Neuronal stem cell (in vitro differentiated cells): ENCODE data around the gene DACT2.

Experiments used
- DNase-seq: peaks from one replicate; pipeline ENCODE4 v3.0.0-alpha.2; 2013; ENCODE audit warnings: low spot score
- H2AFZ ChIP-seq: one replicate; pipeline ENCODE4 v1.6.1; 2013; ENCODE audit warnings: mild to moderate bottlenecking, low read length, inconsistent platforms
- H2AK5ac ChIP-seq: 2 replicates; pipeline ENCODE4 v1.6.1; 2013; ENCODE audit warnings: low read depth, mild to moderate bottlenecking, inconsistent platforms, low read length, moderate library complexity, mixed read lengths
- H2BK120ac ChIP-seq: 2 replicates; pipeline ENCODE4 v1.6.1; 2013; ENCODE audit warnings: low read depth, mild to moderate bottlenecking, inconsistent platforms, low read length, moderate library complexity, mixed read lengths
- H2BK12ac ChIP-seq: one replicate; pipeline ENCODE4 v1.6.1; 2013; ENCODE audit warnings: low read length, inconsistent platforms
- H2BK15ac ChIP-seq: 2 replicates; pipeline ENCODE4 v1.6.1; 2013; ENCODE audit warnings: mild to moderate bottlenecking, low read length, inconsistent platforms, mixed read lengths
- H2BK5ac ChIP-seq: one replicate; pipeline ENCODE4 v1.6.1; 2013; ENCODE audit warnings: inconsistent platforms, mild to moderate bottlenecking, low read length, moderate library complexity
- H3K14ac ChIP-seq: one replicate; pipeline ENCODE4 v1.6.1; 2013; ENCODE audit warnings: low read length, inconsistent platforms
- H3K18ac ChIP-seq: 2 replicates; pipeline ENCODE4 v1.6.1; 2013; ENCODE audit warnings: low read length, inconsistent platforms
- H3K23ac ChIP-seq: 2 replicates; pipeline ENCODE4 v1.6.1; 2013; ENCODE audit warnings: low read depth, mild to moderate bottlenecking, mixed read lengths, low read length, inconsistent platforms; ENCODE audit not compliant: poor library complexity
- H3K27ac ChIP-seq: replicated peaks from 3 replicates; pipeline ENCODE4 v1.5.1; 2013; ENCODE audit warnings: low read length, inconsistent platforms
- H3K27me3 ChIP-seq, 3 experiments: 2 replicates each; pipeline ENCODE4 v1.6.1; 2013; ENCODE audit warnings: low read length in 3 of 3, mild to moderate bottlenecking in 2 of 3, inconsistent platforms in 1 of 3, low read depth in 1 of 3, mixed read lengths in 1 of 3, moderate library complexity in 1 of 3; ENCODE audit not compliant: control insufficient read depth in 3 of 3, insufficient read depth in 3 of 3
- H3K36me3 ChIP-seq, 2 donors: replicated peaks in 1 of 2; 2 replicates each; pipeline ENCODE4 v1.6.1; 2013; ENCODE audit warnings: low read length in 2 of 2; ENCODE audit not compliant: control insufficient read depth in 2 of 2, insufficient read depth in 2 of 2
- H3K4ac ChIP-seq: 2 replicates; pipeline ENCODE4 v1.6.1; 2013; ENCODE audit warnings: inconsistent platforms, mild to moderate bottlenecking, low read length, moderate library complexity
- H3K4me1 ChIP-seq, 2 donors: 1 replicate in 1 of 2; 2 replicates in 1 of 2; pipeline ENCODE4 v1.6.1; 2013; ENCODE audit warnings: low read length in 2 of 2, low read depth in 1 of 2; ENCODE audit not compliant: control insufficient read depth in 2 of 2, insufficient read depth in 1 of 2
- H3K4me2 ChIP-seq: one replicate; pipeline ENCODE4 v1.6.1; 2013; ENCODE audit warnings: mild to moderate bottlenecking, low read length, inconsistent platforms; ENCODE audit not compliant: insufficient read depth, poor library complexity, severe bottlenecking
- H3K4me3 ChIP-seq, 2 donors: 2 replicates each; pipeline ENCODE4 v1.5.1; 2013; ENCODE audit warnings: low read length in 2 of 2, mild to moderate bottlenecking in 2 of 2, inconsistent platforms in 1 of 2, moderate library complexity in 1 of 2
- H3K79me1 ChIP-seq: one replicate; pipeline ENCODE4 v1.6.1; 2013; ENCODE audit warnings: low read depth, mild to moderate bottlenecking, inconsistent platforms, low read length, moderate library complexity
- H3K9ac ChIP-seq: one replicate; pipeline ENCODE4 v1.6.1; 2013; ENCODE audit warnings: mild to moderate bottlenecking, low read depth, low read length, inconsistent platforms; ENCODE audit not compliant: poor library complexity
- H3K9me3 ChIP-seq, 2 donors: replicated peaks in 1 of 2; 2 replicates each; pipeline versions ENCODE3 to v1.6.1; 2013; ENCODE audit warnings: low read length in 2 of 2, mild to moderate bottlenecking in 2 of 2, inconsistent platforms in 1 of 2, low read depth in 1 of 2, mixed read lengths in 1 of 2, moderate library complexity in 1 of 2; ENCODE audit not compliant: control insufficient read depth in 2 of 2, insufficient read depth in 1 of 2
- H4K8ac ChIP-seq: one replicate; pipeline ENCODE4 v1.6.1; 2013; ENCODE audit warnings: low read depth, mild to moderate bottlenecking, inconsistent platforms, low read length, moderate library complexity
- H4K91ac ChIP-seq: one replicate; pipeline ENCODE4 v1.6.1; 2013; ENCODE audit warnings: low read length, low read depth, mild to moderate bottlenecking, inconsistent platforms; ENCODE audit not compliant: poor library complexity
- WGBS, 2 donors: extraction: QIAGEN DNeasy Blood & Tissue Kit; methylation state at CpG; one replicate each; pipeline ENCODE4 v1.1.7; 2013; ENCODE audit warnings: missing lambda C conversion rate in 2 of 2, mixed read lengths in 1 of 2; ENCODE audit not compliant: insufficient read length in 2 of 2, insufficient replicate concordance in 1 of 2; ENCODE audit errors: extremely low coverage in 2 of 2; 5-methylcytosine and 5-hydroxymethylcytosine counted together

DACT2 gene

GRCh38 chr6:168322966-168323365 is 3.4 kb upstream of the DACT2 start:
- Histone ChIP-seq H2BK120ac (no peak overlapping the region), H2BK5ac (no peak overlapping the region), H2BK15ac (no peak overlapping the region), H3K4ac (no peak overlapping the region), H3K79me1 (no peaks in the 10 kb centered on the region), H3K27me3 (peaks cover 0 to 7% (median 0%) of the 10 kb centered on the region in 3 experiments), H3K36me3 (no peaks in the 10 kb centered on the region), H3K27ac (no peak overlapping the region), H4K8ac (no peak overlapping the region), H3K9ac (no peak overlapping the region), H3K18ac (no peak overlapping the region), H3K4me1 (peaks cover 13 to 20% of the 10 kb centered on the region in 2 donors), H3K14ac (no peak overlapping the region), H3K4me2 (no peak overlapping the region), H3K23ac (no peak overlapping the region), H3K4me3 (no peak overlapping the region), H3K9me3 (peaks cover 4 to 11% of the 10 kb centered on the region in 2 donors), H2AFZ (no peak overlapping the region), H4K91ac (no peak overlapping the region), H2BK12ac (no peak overlapping the region), H2AK5ac (no peak overlapping the region)
- no CpG with 5 or more reads among the region's 2 CpGs for WGBS, 2 donors
- no peak for DNase-seq

- Histone ChIP-seq H2BK5ac (no peak overlapping the region), H4K91ac (no peak overlapping the region), H3K36me3 (no peaks in the 10 kb centered on the region), H3K9ac (no peak overlapping the region), H3K9me3 (peaks cover 4 to 11% of the 10 kb centered on the region in 2 donors), H3K4ac (no peak overlapping the region), H2BK120ac (no peak overlapping the region), H3K4me3 (no peak overlapping the region), H2BK12ac (no peak overlapping the region), H3K27ac (no peak overlapping the region), H4K8ac (no peak overlapping the region), H2BK15ac (no peak overlapping the region), H3K23ac (no peak overlapping the region), H3K27me3 (peaks cover 0 to 7% (median 0%) of the 10 kb centered on the region in 3 experiments), H3K4me1 (peaks cover 5 to 11% of the 10 kb centered on the region in 2 donors), H2AFZ (no peak overlapping the region), H2AK5ac (no peak overlapping the region), H3K4me2 (no peak overlapping the region), H3K79me1 (no peaks in the 10 kb centered on the region), H3K14ac (no peak overlapping the region), H3K18ac (no peak overlapping the region)
- no peak for DNase-seq
- no CpG with 5 or more reads among the region's 9 CpGs for WGBS, 2 donors
These were observed 1.1 kb upstream of the DACT2 start for GRCh38 chr6:168320634-168321033.

- Histone ChIP-seq H2BK15ac (peak overlapping the region; percentile 27), H2BK12ac (peak overlapping the region; percentile 58), H2BK120ac (no peak overlapping the region), H3K9me3 (peaks cover 4 to 11% of the 10 kb centered on the region in 2 donors), H3K27me3 (peaks cover 0 to 7% (median 0%) of the 10 kb centered on the region in 3 experiments), H2AK5ac (peak overlapping the region; percentile 34), H3K36me3 (no peaks in the 10 kb centered on the region), H2AFZ (peak overlapping the region; percentile 92), H3K23ac (no peak overlapping the region), H3K4me3 (peak overlapping the region; percentile 51 to 86), H3K9ac (peak overlapping the region; percentile 77), H3K4ac (no peak overlapping the region), H3K79me1 (no peaks in the 10 kb centered on the region), H3K4me1 (peaks cover 16 to 17% of the 10 kb centered on the region in 2 donors), H2BK5ac (no peak overlapping the region), H3K4me2 (peak overlapping the region; percentile 99), H4K8ac (peak overlapping the region; percentile 65), H3K18ac (peak overlapping the region; percentile 93), H4K91ac (no peak overlapping the region), H3K27ac (no peak overlapping the region), H3K14ac (peak overlapping the region; percentile 9)
- no peak for DNase-seq
- no CpG with 5 or more reads among the region's 33 CpGs for WGBS, 2 donors
These were observed 848 bp downstream of the DACT2 start for GRCh38 chr6:168318579-168319278.

GRCh38 chr6:168318090-168318489 is 1.5 kb downstream of the DACT2 start:
- Histone ChIP-seq H2BK12ac (no peak overlapping the region), H3K79me1 (no peaks in the 10 kb centered on the region), H4K8ac (no peak overlapping the region), H2BK120ac (no peak overlapping the region), H3K23ac (no peak overlapping the region), H3K4me3 (peak overlapping the region in 1 of 2 donors; percentile 51), H3K36me3 (no peaks in the 10 kb centered on the region), H3K4me1 (peaks cover 20 to 21% of the 10 kb centered on the region in 2 donors), H3K27ac (no peak overlapping the region), H3K27me3 (peaks cover 0 to 7% (median 0%) of the 10 kb centered on the region in 3 experiments), H2BK5ac (no peak overlapping the region), H3K4me2 (no peak overlapping the region), H3K9me3 (peaks cover 4 to 11% of the 10 kb centered on the region in 2 donors), H4K91ac (no peak overlapping the region), H2AK5ac (no peak overlapping the region), H3K14ac (no peak overlapping the region), H3K4ac (no peak overlapping the region), H3K9ac (no peak overlapping the region), H2AFZ (peak overlapping the region; percentile 92), H3K18ac (no peak overlapping the region), H2BK15ac (no peak overlapping the region)
- no CpG with 5 or more reads among the region's 12 CpGs for WGBS, 2 donors
- no peak for DNase-seq
